ENCODE results near the gene CCNH. TPM values are rescaled to one million over a fixed set of nuclear protein-coding genes. Genes with fewer than 3 reads are reported as not detected.

The CCNH gene
- total RNA-seq, 1 experiment from 2014 or later: 38.3 TPM

DNA sequence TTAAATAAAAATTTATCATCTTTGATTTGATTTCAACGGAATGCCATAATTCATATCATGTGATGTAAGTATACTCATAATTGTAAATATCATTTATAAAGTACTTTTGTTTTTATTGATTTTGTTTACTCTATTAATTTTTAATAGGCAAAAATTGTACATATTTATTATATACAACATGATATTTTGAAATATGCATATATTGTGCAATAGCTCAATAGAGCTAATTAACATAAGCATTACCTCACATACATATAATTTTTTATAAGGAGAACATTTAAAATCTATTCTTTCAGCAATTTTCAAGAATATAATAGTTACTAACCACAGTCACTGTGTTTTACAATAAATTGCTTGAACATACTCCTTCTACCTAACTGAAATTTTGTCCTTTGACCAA is 25.0 kb upstream of the CCNH start:
- Histone ChIP-seq H2BK15ac (ENCODE audit: low read depth, low read length) (no peak overlapping the region), H2BK20ac (ENCODE audit: low read depth, low read length, poor library complexity, severe bottlenecking) (no peak overlapping the region), H3K4me2 (ENCODE audit: insufficient read depth, insufficient read length, low read length) (no peak overlapping the region), H3K56ac (ENCODE audit: insufficient read length, low read depth, low read length) (no peak overlapping the region), H3T11ph (ENCODE audit: low read length) (no peak overlapping the region), H3K4me1 (ENCODE audit: insufficient read depth, low read length) (no peaks in the 10 kb centered on the region), H3K9me3 (ENCODE audit: control insufficient read depth, low read depth, low read length) (no peaks in the 10 kb centered on the region), H2BK120ac (ENCODE audit: low read depth, low read length, poor library complexity, severe bottlenecking) (no peak overlapping the region), H3K23ac (ENCODE audit: insufficient read length, low read depth, low read length) (no peak overlapping the region), H3K27me3 (ENCODE audit: insufficient read depth, low read length) (no peaks in the 10 kb centered on the region), H3K4ac (ENCODE audit: low read depth, low read length) (no peak overlapping the region), H4K8ac (replicated peaks; ENCODE audit: insufficient read length, low read depth, low read length) (no peak overlapping the region), H2BK5ac (ENCODE audit: insufficient read length, low read length) (no peak overlapping the region), H3K14ac (ENCODE audit: insufficient read depth, low read length) (no peak overlapping the region), H2AFZ (ENCODE audit: low read length) (no peak overlapping the region), H4K20me1 (ENCODE audit: control insufficient read depth, insufficient read depth, insufficient read length) (no peaks in the 10 kb centered on the region), H4K5ac (ENCODE audit: insufficient read length, low read depth, low read length) (no peak overlapping the region), H3K79me2 (ENCODE audit: insufficient read depth, low read length) (no peaks in the 10 kb centered on the region), H3K9ac (ENCODE audit: extremely low read depth, insufficient read length, low read length) (no peak overlapping the region), H3K27ac (ENCODE audit: insufficient read length, low read depth, low read length) (no peak overlapping the region), H2BK12ac (ENCODE audit: insufficient read length, low read depth, low read length) (no peak overlapping the region), H3K23me2 (ENCODE audit: insufficient read length, low read depth, low read length, poor library complexity, severe bottlenecking) (no peaks in the 10 kb centered on the region), H3K18ac (ENCODE audit: insufficient read length, low read depth, low read length) (no peak overlapping the region), H4K91ac (ENCODE audit: insufficient read length, low read depth, low read length) (no peak overlapping the region), H3K79me1 (ENCODE audit: insufficient read depth, low read depth, low read length, poor library complexity, severe bottlenecking) (no peaks in the 10 kb centered on the region), H2AK5ac (ENCODE audit: insufficient read length, low read length) (no peak overlapping the region)
- no peak for DNase-seq
- no peaks in the 10 kb centered on the region for H3K4me1 Mint-ChIP-seq
- H3K4me3 Mint-ChIP-seq: no peak overlapping the region
- WGBS (ENCODE audit: extremely low coverage, insufficient read length, low lambda C conversion rate): no CpG with 5 or more reads among the region's 1 CpG
- no peaks in the 10 kb centered on the region for H3K27me3 Mint-ChIP-seq (ENCODE audit: low read depth)
- no peak overlapping the region for H3K27ac Mint-ChIP-seq
- TF ChIP-seq, protein P1, sequence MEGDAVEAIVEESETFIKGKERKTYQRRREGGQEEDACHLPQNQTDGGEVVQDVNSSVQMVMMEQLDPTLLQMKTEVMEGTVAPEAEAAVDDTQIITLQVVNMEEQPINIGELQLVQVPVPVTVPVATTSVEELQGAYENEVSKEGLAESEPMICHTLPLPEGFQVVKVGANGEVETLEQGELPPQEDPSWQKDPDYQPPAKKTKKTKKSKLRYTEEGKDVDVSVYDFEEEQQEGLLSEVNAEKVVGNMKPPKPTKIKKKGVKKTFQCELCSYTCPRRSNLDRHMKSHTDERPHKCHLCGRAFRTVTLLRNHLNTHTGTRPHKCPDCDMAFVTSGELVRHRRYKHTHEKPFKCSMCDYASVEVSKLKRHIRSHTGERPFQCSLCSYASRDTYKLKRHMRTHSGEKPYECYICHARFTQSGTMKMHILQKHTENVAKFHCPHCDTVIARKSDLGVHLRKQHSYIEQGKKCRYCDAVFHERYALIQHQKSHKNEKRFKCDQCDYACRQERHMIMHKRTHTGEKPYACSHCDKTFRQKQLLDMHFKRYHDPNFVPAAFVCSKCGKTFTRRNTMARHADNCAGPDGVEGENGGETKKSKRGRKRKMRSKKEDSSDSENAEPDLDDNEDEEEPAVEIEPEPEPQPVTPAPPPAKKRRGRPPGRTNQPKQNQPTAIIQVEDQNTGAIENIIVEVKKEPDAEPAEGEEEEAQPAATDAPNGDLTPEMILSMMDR (conservative IDR thresholded peaks at IDR 0.05): no peak
- H3K36me3 Mint-ChIP-seq (ENCODE audit: insufficient read depth in 1 of 3, low read depth in 3 of 3): no peaks in the 10 kb centered on the region; a peak in 1 of 7 replicates
- peaks cover 4 to 6% of the 10 kb centered on the region in 2 experiments; a peak in 2 of 5 replicates for H3K9me3 Mint-ChIP-seq

All from H9 (cell line).